ENCODE results near the gene GINS2. TPM values are rescaled to one million over a fixed set of nuclear protein-coding genes. Genes with fewer than 3 reads are reported as not detected.

Gene GINS2
- total RNA-seq, 4 donors from 2014 or later = 1.00 to 4.4 (median 1.2) TPM; not detected in 1

- H3K4me3 ChIP-seq = no peak overlapping the region
- in situ Hi-C loops (cut with MboI; ENCODE audit: low pct_ligation_motif_present in 1 of 4, low pct_unique_long_range_greater_than_20kb in 1 of 4, low sequenced_read_pairs in 3 of 4) (no loop called here), intact Hi-C loops (cut with DNase I; ENCODE audit: low total_unique reads) (no loop called here)
- no peak overlapping the region for H3K27ac ChIP-seq
- WGBS, 2 donors (ENCODE audit: low coverage in 1 of 2) = 96% methylated on average over 4 of the region's 5 CpGs; no CpG with 5 or more reads in 1 of the 2 donors
- DNase-seq = no peak
- no peaks in the 10 kb centered on the region for H3K36me3 ChIP-seq
- H3K9me3 ChIP-seq = no peaks in the 10 kb centered on the region
- H3K4me1 ChIP-seq = no peaks in the 10 kb centered on the region
- TF ChIP-seq CTCF (IDR thresholded peaks at IDR 0.05) (no peak), EP300 (IDR thresholded peaks at IDR 0.05; ENCODE audit: low read depth) (no peak), POLR2A (IDR thresholded peaks at IDR 0.05) (no peak), POLR2AphosphoS5 (IDR thresholded peaks at IDR 0.05) (no peak)
- no peaks in the 10 kb centered on the region for H3K27me3 ChIP-seq
Observed at GRCh38 chr16:85730186-85730465, 41.4 kb upstream of the GINS2 start.

GRCh38 chr16:85729452-85730185 lies 40.9 kb upstream of the GINS2 start:
- Histone ChIP-seq H3K4me3 (no peak overlapping the region), H3K27me3 (no peaks in the 10 kb centered on the region), H3K4me1 (no peaks in the 10 kb centered on the region), H3K9me3 (no peaks in the 10 kb centered on the region), H3K27ac (no peak overlapping the region), H3K36me3 (no peaks in the 10 kb centered on the region)
- no peak for DNase-seq
- TF ChIP-seq POLR2A (IDR thresholded peaks at IDR 0.05) = no peak
- TF ChIP-seq EP300 (IDR thresholded peaks at IDR 0.05; ENCODE audit: low read depth) = no peak
- no peak for TF ChIP-seq CTCF (IDR thresholded peaks at IDR 0.05)
- TF ChIP-seq POLR2AphosphoS5 (IDR thresholded peaks at IDR 0.05) = no peak
- 33 to 81% methylated on average over 1 to 16 of the region's 16 CpGs for WGBS, 2 donors (ENCODE audit: low coverage in 1 of 2)
- in situ Hi-C loops (cut with MboI; ENCODE audit: low pct_ligation_motif_present in 1 of 4, low pct_unique_long_range_greater_than_20kb in 1 of 4, low sequenced_read_pairs in 3 of 4) (no loop called here), intact Hi-C loops (cut with DNase I; ENCODE audit: low total_unique reads) (no loop called here)

GRCh38 chr16:85728879-85729278 lies 40.1 kb upstream of the GINS2 start:
- H3K27me3 ChIP-seq = no peaks in the 10 kb centered on the region
- 84% methylated on average over 7 of the region's 7 CpGs; no CpG with 5 or more reads in 1 of the 2 donors for WGBS, 2 donors (ENCODE audit: low coverage in 1 of 2)
- intact Hi-C loops (cut with DNase I; ENCODE audit: low total_unique reads) (no loop called here), in situ Hi-C loops (cut with MboI; ENCODE audit: low pct_ligation_motif_present in 1 of 4, low pct_unique_long_range_greater_than_20kb in 1 of 4, low sequenced_read_pairs in 3 of 4) (no loop called here)
- no peak overlapping the region for H3K4me3 ChIP-seq
- no peak overlapping the region for H3K27ac ChIP-seq
- H3K9me3 ChIP-seq = no peaks in the 10 kb centered on the region
- DNase-seq = no peak
- H3K36me3 ChIP-seq = no peaks in the 10 kb centered on the region
- no peaks in the 10 kb centered on the region for H3K4me1 ChIP-seq
- TF ChIP-seq EP300 (IDR thresholded peaks at IDR 0.05; ENCODE audit: low read depth) (no peak), POLR2AphosphoS5 (IDR thresholded peaks at IDR 0.05) (no peak), POLR2A (IDR thresholded peaks at IDR 0.05) (no peak), CTCF (IDR thresholded peaks at IDR 0.05) (no peak)

DNA sequence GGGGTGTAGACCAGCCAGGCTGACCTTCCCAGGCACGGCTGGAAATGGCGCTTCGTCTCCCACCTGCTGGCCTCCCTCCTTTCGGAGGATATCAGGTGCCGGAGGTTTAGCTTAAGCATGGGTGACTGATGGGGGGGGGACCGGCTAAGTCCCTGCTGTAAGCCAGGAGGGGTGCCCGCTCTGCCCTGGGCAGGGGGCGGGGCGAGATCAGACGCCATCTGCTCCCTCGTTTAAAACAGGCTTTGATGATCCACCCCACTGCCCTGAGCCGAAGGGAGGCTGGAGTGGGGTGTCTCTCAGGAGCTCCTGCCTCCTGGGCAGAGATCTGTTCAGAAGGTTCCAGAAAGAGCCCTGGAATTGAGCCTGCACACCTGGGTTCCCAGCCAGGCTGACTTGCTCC lies 36.2 kb upstream of the GINS2 start:
- no peak overlapping the region for H3K4me3 ChIP-seq
- intact Hi-C loops (cut with DNase I; ENCODE audit: low total_unique reads) = no loop called here
- no peak overlapping the region for H3K27ac ChIP-seq
- in situ Hi-C loops (cut with MboI; ENCODE audit: low pct_ligation_motif_present in 1 of 4, low pct_unique_long_range_greater_than_20kb in 1 of 4, low sequenced_read_pairs in 3 of 4) = loop anchor here in 2 of 4 donors (25.0 kb wide), 2 partner anchors 313 to 438 kb away; no protein-coding TSS in a partner anchor
- TF ChIP-seq EP300 (IDR thresholded peaks at IDR 0.05; ENCODE audit: low read depth) (no peak), CTCF (IDR thresholded peaks at IDR 0.05) (no peak), POLR2AphosphoS5 (IDR thresholded peaks at IDR 0.05) (no peak), POLR2A (IDR thresholded peaks at IDR 0.05) (no peak)
- H3K27me3 ChIP-seq = no peaks in the 10 kb centered on the region
- no peaks in the 10 kb centered on the region for H3K9me3 ChIP-seq
- no peaks in the 10 kb centered on the region for H3K36me3 ChIP-seq
- H3K4me1 ChIP-seq = peaks cover 0 to under 1% (median 0%) of the 10 kb centered on the region in 4 donors
- no peak for DNase-seq
- WGBS, 2 donors (ENCODE audit: low coverage in 1 of 2) = 81% methylated on average over 11 of the region's 12 CpGs; no CpG with 5 or more reads in 1 of the 2 donors

Measured in transverse colon (tissue), 4 donors.